Muscle layer of duodenum (tissue), 2 donors: ENCODE results near the gene PTGIS.
"Not testable (repeated sequence)": the region's sequence is repeated elsewhere in the genome, so short reads cannot be mapped to it uniquely, and the experiment has no call there.

Experiments used
- H3K27ac ChIP-seq: one replicate; pipeline ENCODE4 v1.7.0; 2013; ENCODE audit warnings: mild to moderate bottlenecking, low read length
- H3K27me3 ChIP-seq: one replicate; pipeline ENCODE4 v1.7.0; 2013; ENCODE audit warnings: low read depth, mild to moderate bottlenecking, control low read depth, low read length
- H3K36me3 ChIP-seq, 2 donors: one replicate each; pipeline ENCODE4 v1.7.0; 2013; ENCODE audit warnings: low read length in 2 of 2, control low read depth in 1 of 2, mild to moderate bottlenecking in 1 of 2; ENCODE audit not compliant: insufficient read depth in 2 of 2, control insufficient read depth in 1 of 2
- H3K4me1 ChIP-seq, 2 donors: one replicate each; pipeline ENCODE4 v1.7.0; 2013; ENCODE audit warnings: low read length in 2 of 2, mild to moderate bottlenecking in 2 of 2, control low read depth in 1 of 2, moderate library complexity in 1 of 2; ENCODE audit not compliant: insufficient read depth in 2 of 2, control insufficient read depth in 1 of 2
- H3K4me3 ChIP-seq, 2 donors: one replicate each; pipeline ENCODE4 v1.7.0; 2013; ENCODE audit warnings: low read length in 2 of 2, low read depth in 1 of 2, mild to moderate bottlenecking in 1 of 2
- H3K9me3 ChIP-seq, 2 donors: one replicate each; pipeline ENCODE4 v1.7.0; 2013; ENCODE audit warnings: low read length in 2 of 2, control low read depth in 1 of 2, mild to moderate bottlenecking in 1 of 2; ENCODE audit not compliant: control insufficient read depth in 1 of 2
- donor health status: healthy.

PTGIS gene

DNA sequence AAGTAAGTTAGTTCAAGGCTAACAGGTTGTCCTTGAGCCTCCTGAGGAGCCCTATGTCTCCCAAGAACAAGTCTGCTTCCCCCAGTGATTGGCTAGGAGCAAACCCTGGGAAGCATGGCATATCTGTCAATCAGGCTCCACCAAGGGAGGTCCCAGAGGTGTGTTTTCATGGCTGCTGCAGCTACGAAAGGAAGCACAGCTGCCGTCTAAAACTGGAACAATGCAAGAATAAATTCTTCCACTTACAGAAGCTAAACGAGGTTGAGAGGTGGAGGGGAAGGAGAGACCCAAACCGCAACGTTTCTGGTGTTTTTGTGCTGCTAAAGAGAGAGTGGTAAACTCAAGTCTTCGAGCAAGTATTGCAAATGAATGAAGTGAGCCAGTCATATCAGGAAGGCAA, 4.9 kb upstream of the PTGIS start:
- Histone ChIP-seq H3K36me3 (no peaks in the 10 kb centered on the region), H3K9me3 (no peaks in the 10 kb centered on the region), H3K27ac (peak overlapping the region; percentile 46), H3K4me1 (peaks cover 0 to 18% of the 10 kb centered on the region in 2 donors), H3K4me3 (no peak overlapping the region), H3K27me3 (peaks cover 6% of the 10 kb centered on the region)

DNA sequence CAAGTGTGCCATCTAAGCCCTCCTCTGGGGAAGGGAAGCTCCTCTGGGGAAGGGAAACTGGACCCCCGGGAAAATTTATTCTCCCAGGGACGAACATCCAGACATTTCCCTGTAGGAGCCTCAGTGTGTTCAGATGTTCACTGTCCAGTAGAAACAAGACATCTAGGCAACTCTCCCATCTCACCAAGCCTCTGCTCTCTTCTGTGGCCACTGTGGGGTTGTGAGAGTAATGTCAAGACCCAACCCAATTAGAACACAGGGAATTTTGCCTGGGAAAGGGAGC, 3.6 kb upstream of the PTGIS start:
- Histone ChIP-seq H3K27ac (peak overlapping the region; percentile 39), H3K4me1 (peaks cover 0 to 22% of the 10 kb centered on the region in 2 donors), H3K27me3 (peaks cover 18% of the 10 kb centered on the region), H3K9me3 (no peaks in the 10 kb centered on the region), H3K36me3 (no peaks in the 10 kb centered on the region), H3K4me3 (no peak overlapping the region)

DNA sequence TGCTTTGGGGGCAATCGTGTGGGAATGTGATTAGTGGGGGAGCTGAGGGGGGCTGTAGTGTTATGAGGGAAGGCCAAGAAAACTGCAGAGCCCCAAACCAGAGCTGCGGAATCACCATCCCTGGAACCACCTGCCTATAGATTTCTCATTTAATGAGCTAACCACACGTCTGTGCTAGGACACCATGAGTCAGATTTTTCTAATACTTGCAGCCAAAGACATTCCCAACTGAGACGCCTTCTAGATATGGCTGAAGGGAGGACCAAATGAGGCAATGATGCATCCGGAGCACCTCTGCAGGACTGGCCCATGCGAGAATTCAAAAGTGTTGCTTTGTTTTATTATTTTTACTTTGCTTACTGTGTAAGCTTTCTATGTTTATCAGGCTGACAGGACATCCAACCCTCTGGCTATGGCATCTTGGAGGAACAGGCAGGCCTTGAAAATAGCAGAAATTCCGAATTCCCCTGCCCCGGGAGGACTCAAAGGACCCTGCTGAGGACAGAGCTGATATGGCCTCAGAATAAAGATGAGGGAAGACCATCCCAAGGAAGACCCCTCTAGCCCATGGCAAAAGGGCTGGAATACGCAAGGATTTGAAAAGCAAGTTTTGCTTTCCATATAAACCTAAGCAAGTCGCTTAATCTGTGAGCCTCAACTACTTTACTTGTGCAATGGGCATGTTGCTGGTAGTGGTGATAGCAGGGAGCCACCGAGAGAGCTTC, 3.1 kb upstream of the PTGIS start:
- Histone ChIP-seq H3K9me3 (no peaks in the 10 kb centered on the region), H3K27ac (peak overlapping the region; percentile 51), H3K36me3 (no peaks in the 10 kb centered on the region), H3K4me1 (peaks cover 0 to 22% of the 10 kb centered on the region in 2 donors), H3K27me3 (peaks cover 19% of the 10 kb centered on the region), H3K4me3 (no peak overlapping the region)

DNA sequence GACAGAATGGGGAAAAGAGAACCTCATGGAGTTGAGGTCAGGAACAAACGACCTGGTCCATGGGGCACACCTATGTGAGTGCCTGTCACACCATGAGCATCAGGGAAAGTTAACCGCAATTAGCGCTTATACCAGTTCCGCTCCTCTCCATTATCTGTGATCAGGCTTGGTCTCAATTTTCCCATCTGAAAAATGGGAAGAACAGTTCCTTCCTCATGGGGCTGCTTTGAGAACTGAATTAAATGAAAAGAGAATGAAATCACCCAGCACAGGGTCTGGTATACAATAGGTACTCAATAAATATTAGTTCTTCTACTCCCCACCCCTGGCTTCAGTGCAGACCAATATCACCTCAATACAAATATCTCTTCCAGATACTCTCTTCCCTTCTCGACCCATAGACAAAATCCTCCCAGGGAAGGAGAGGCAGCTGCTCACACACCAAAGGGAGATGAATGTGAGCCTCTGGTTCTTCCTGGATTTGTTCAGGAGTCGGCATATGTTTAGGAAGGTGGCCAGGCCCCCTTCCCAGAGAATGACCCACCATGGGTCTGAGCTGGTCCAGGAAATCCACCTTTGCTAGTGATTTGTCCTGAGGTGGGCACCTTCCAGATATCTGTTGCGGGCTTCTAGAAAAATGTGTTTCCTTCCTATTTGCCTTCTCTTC, 2.4 kb upstream of the PTGIS start:
- H3K27ac ChIP-seq: peak overlapping the region; percentile 51
- no peaks in the 10 kb centered on the region for H3K36me3 ChIP-seq
- H3K9me3 ChIP-seq: no peaks in the 10 kb centered on the region
- peaks cover 0 to 17% of the 10 kb centered on the region in 2 donors for H3K4me1 ChIP-seq
- peaks cover 19% of the 10 kb centered on the region for H3K27me3 ChIP-seq
- no peak overlapping the region for H3K4me3 ChIP-seq

DNA sequence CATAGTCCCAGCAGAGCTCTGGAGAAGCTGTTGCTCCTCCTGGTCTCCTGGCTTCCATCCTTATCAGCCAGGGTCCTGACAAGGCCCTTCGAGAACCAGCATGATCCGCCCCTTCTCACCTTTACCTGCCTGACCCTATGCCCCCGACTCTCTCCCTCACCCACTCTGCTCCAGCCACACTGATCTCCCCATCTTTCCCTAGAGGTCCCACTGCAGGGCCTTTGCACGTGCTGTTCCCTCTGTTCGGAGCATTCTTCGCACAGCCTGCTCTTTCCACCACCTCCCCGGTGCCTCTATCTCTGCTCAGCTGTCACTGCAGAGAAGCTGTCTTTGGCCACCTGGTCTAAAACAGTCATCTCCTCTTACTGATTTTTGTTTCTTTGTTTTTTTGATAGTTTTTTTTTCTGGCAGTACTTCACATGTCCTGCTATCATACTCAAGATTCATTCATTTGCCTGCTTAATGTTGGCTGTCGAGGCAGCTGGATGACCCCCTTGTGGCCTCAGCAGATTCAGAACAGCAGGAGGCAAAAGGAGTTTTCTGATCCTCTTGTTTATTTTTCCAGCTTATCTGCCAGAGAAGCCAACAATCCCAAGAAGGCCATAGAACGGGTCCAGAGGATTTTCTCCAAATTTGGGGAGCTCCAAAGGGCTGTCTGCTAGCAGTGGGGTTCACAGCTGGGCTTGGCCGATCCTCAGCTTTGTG, 1.6 kb upstream of the PTGIS start:
- no peaks in the 10 kb centered on the region for H3K36me3 ChIP-seq
- no peaks in the 10 kb centered on the region for H3K9me3 ChIP-seq
- peaks cover 0 to 15% of the 10 kb centered on the region in 2 donors for H3K4me1 ChIP-seq
- H3K27me3 ChIP-seq: peaks cover 19% of the 10 kb centered on the region
- peak overlapping the region; percentile 51 for H3K27ac ChIP-seq
- H3K4me3 ChIP-seq: peak overlapping the region in 1 of 2 donors; percentile 23

DNA sequence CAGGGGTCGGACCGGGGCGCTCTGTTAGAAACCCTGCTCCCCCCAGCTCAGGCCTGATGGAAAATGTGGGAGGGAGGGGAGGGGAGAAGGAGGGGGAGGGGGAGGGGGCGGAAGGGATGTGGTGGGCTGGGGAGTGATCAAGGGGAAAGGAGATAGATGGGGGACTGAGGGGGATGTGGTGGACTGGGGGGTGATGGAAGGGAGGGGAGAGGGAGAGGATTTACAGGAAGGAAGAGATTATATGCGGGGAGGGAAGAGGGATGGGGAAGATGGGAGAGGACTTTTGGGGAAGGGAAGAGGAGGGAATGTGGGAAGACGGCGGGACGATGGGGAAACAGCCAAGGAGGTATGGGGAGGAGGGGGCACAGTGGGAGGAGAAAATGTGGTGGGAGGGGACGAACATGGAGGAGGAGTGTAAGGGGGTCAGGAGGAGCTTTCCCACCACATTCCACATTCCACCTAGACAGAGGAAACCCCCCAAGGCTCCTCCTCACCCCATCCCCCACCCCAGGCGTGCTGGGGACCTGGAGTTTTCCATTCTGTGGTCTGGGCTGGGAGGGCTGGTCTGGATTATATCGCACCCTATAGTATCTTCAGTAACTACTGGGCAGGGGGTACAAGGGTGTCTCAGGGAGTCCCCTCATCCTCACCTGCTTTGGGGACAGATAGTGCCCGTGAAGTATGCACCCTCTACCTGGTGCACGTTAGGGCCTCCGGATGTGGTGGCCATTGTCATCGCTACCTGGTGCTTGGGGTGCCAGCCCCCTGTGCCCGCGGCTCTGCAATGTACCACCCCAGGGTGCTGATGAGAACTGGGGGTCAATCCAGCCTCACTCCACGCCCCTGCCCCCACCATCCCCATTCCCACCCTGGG, 578 bp upstream of the PTGIS start:
- H3K4me3 ChIP-seq: peak overlapping the region in 1 of 2 donors; percentile 23
- peak overlapping the region; percentile 27 for H3K27ac ChIP-seq
- H3K9me3 ChIP-seq: no peaks in the 10 kb centered on the region
- H3K27me3 ChIP-seq: peaks cover 19% of the 10 kb centered on the region
- no peaks in the 10 kb centered on the region for H3K36me3 ChIP-seq
- peaks cover 0 to 15% of the 10 kb centered on the region in 2 donors for H3K4me1 ChIP-seq

DNA sequence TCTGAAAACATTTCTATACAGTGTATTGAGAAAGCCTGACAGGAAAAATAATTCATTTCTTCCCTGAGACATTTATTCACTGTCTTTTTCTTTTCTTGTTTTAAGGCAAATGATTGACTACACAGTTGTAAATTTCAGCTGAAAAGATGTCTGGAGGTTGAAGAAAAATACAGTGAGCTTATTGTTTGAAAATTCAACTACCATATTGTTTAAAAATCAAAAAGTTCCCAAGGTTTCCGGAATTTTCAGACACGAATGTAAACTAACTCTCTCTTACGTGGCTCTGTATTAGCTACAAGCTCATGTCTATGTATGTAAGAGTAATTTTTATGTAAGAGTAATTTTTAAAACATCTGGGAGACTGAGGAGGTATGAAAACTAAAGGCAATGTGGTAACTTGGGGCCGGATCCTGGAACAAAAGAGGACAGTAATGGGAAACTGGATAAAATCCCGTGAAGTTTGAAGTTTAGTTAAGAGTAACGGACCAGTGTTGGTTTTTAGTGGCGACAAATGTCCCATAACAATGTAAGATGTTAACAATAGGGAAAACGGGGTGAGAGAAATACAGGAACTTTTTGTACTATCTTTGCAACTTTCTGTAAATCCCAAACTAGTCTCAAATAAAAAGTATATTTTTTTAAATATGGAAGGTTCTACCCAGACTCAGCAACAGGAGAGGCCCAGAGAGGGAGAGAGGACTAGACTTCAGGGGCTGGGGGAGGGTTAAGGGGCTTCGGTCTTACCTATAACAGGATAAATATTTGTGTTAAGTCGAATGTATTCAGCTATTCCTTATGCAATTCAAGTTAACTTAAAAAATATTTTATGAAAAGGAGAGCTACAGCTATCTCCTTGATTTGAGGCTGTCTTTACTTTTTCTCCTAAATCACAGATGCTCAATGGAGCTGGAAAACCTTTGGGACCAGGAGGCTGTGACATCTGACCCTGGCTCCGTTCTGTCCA, 1.3 kb downstream of the PTGIS start:
- Histone ChIP-seq H3K4me3 (peak overlapping the region; percentile 61 to 80), H3K9me3 (no peaks in the 10 kb centered on the region), H3K27ac (peak overlapping the region; percentile 85), H3K27me3 (peaks cover 19% of the 10 kb centered on the region), H3K4me1 (peaks cover 0 to 19% of the 10 kb centered on the region in 2 donors), H3K36me3 (no peaks in the 10 kb centered on the region)

DNA sequence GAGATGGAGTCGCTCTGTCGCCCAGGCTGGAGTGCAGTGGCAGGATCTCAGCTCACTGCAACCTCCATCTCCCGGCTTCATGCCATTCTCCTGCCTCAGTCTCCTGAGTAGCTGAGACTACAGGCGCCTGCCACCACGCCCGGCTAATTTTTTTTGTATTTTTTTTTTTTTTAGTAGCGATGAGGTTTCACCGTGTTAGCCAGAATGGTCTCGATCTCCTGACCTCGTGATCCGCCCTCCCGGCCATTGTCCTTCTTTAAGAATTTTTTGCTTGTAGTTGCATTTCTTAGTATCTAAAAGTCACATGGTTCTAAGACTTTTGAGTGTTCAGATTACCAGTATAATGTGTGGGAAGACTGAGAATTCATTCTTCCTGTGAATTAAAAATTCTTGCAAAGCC, 2.9 kb downstream of the PTGIS start:
- not testable (repeated sequence) for H3K9me3 ChIP-seq, H3K36me3 ChIP-seq
- Histone ChIP-seq H3K27me3 (peaks cover 19% of the 10 kb centered on the region), H3K4me1 (peaks cover 0 to 22% of the 10 kb centered on the region in 2 donors), H3K4me3 (peak overlapping the region in 1 of 2 donors; percentile 19), H3K27ac (peak overlapping the region; percentile 85)

DNA sequence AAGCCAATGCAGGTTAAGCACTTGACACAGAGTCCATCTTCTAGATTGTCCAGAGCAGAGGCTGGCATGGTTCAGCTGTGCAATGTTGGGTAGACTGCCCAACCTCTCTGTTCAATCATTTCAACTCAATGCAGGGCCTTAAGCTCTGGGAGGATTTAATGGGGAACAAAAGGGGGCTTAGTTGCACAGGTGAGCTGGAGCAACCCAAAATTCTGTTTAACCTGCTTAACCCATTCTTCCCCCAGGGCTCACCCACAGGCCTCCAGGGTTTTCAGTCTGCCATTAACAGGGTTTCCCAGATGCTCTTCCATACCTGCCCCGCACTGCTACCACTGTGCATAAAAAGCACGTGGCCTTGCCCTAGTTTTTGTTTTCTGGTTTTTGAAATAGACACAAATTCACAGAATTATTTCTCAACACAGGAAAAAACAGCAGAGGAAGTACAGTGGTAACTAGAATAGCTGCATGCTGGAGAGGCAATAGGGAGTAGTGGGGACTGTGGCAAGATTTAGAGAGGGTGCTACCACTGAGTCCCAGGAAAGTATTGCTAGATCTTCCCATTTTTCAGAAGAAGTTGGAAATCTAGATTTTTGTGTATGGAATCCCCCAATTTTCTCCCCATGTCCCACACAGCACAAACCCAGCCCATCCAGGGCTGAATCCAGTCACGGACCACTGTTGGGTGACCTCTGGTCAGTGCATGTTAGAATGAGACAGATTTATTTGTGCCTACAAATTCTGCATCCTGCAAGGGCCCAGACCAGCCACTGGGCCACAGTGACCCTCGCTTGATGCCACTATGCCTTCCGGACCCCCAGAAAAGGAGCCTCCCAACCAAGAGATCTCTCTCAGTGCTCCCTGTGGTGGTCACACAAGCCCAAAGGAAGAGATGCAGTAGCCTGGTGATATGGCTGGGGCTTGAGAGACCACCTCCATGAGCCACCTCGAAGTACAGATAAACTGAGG, 4.6 kb downstream of the PTGIS start:
- Histone ChIP-seq H3K36me3 (peaks cover 0 to 3% of the 10 kb centered on the region in 2 donors), H3K27ac (peak overlapping the region; percentile 48), H3K4me1 (peaks cover 0 to 15% of the 10 kb centered on the region in 2 donors), H3K27me3 (peaks cover 13% of the 10 kb centered on the region), H3K4me3 (peak overlapping the region in 1 of 2 donors; percentile 26), H3K9me3 (no peaks in the 10 kb centered on the region)
